PC-3 (cell line): ENCODE data around the gene SERAC1. TPM values are rescaled to one million over a fixed set of nuclear protein-coding genes. Genes with fewer than 3 reads are reported as not detected.
A peak's percentile ranks its signal among the peaks of the same experiment; 100 is the strongest.
"Not testable (repeated sequence)": the region's sequence is repeated elsewhere in the genome, so short reads cannot be mapped to it uniquely, and the experiment has no call there.

ENCODE experiments used
- ATAC-seq: fragments of 200-7000 bp; cut with Tn5 transposase; 2 replicates; pipeline ENCODE4 v1.9.1; 2020; ENCODE audit warnings: mild to moderate bottlenecking, moderate library complexity
- BruUV-seq: library from RNA; stranded (reverse); fragments of 400-500 nt; replicated peaks from 2 replicates; lab custom pipeline; 2021; lab: Mats Ljungman, UMichigan
- CTCF ChIA-PET: fragments of 300-600 bp; sonication (Branson Sonifier 250); formaldehyde crosslinking; loops from one replicate; lab custom pipeline; 2022; ENCODE audit warnings: antibody characterized with exemption; lab: Charles Lee
- POLR2A ChIA-PET: fragments of 300-600 bp; sonication (Branson Sonifier 250); formaldehyde crosslinking; loops from one replicate; lab custom pipeline; 2022; ENCODE audit warnings: antibody characterized with exemption; ENCODE audit not compliant: unreplicated experiment; lab: Charles Lee
- DNase-seq: peaks from one replicate; pipeline ENCODE4 v3.0.0-alpha.2; 2015
- H2AFZ ChIP-seq: fragments of 300-600 bp; sonication (generic); 2 replicates; pipeline ENCODE4 v1.6.0; 2016; ENCODE audit warnings: antibody characterized with exemption, low read length
- H3F3A ChIP-seq: fragments of 300-600 bp; sonication (generic); one replicate; pipeline ENCODE4 v1.6.0; 2017; ENCODE audit warnings: antibody characterized with exemption, low read length, control low read depth, mild to moderate bottlenecking; ENCODE audit not compliant: unreplicated experiment
- H3K27ac ChIP-seq: fragments of 300-600 bp; sonication (generic); 2 replicates; pipeline ENCODE4 v1.5.1; 2016; ENCODE audit warnings: mild to moderate bottlenecking, low read length
- H3K27me3 ChIP-seq: fragments of 300-600 bp; sonication (generic); 2 replicates; pipeline ENCODE4 v1.6.1; 2016; ENCODE audit warnings: low read length, mixed read lengths
- H3K36me3 ChIP-seq: fragments of 300-600 bp; sonication (generic); 2 replicates; pipeline ENCODE4 v1.6.1; 2016; ENCODE audit warnings: low read depth, mixed run types, low read length, mixed read lengths
- H3K4me1 ChIP-seq: fragments of 300-600 bp; sonication (generic); 2 replicates; pipeline ENCODE4 v1.5.1; 2016; ENCODE audit warnings: low read length; ENCODE audit not compliant: insufficient read depth
- H3K4me2 ChIP-seq: fragments of 300-600 bp; sonication (generic); 2 replicates; pipeline ENCODE4 v1.6.0; 2016; ENCODE audit warnings: low read length
- H3K4me3 ChIP-seq: fragments of 300-600 bp; sonication (generic); 2 replicates; pipeline ENCODE4 v1.5.1; 2016; ENCODE audit warnings: mild to moderate bottlenecking, low read length, mixed read lengths
- H3K79me2 ChIP-seq: fragments of 300-600 bp; sonication (generic); 2 replicates; pipeline ENCODE4 v1.6.1; 2017; ENCODE audit warnings: low read length, mixed read lengths
- H3K9ac ChIP-seq: fragments of 300-600 bp; sonication (generic); 2 replicates; pipeline ENCODE4 v1.6.0; 2016; ENCODE audit warnings: mild to moderate bottlenecking, low read length
- H3K9me2 ChIP-seq: fragments of 300-600 bp; sonication (generic); replicated peaks from 2 replicates; pipeline ENCODE4 v1.6.1; 2016; ENCODE audit warnings: mixed run types, low read length, mixed read lengths
- H3K9me3 ChIP-seq: fragments of 300-600 bp; sonication (generic); 2 replicates; pipeline ENCODE4 v1.6.1; 2016; ENCODE audit warnings: low read length, mixed read lengths
- H4K20me1 ChIP-seq: fragments of 300-600 bp; sonication (generic); 2 replicates; pipeline ENCODE4 v1.6.1; 2016; ENCODE audit warnings: low read length, mixed read lengths
- EZH2 ChIP-seq: fragments of 300-600 bp; sonication (generic); IDR thresholded peaks from one replicate; pipeline ENCODE4 v1.6.1; 2017; ENCODE audit warnings: antibody characterized with exemption, mild to moderate bottlenecking, low read length; ENCODE audit not compliant: unreplicated experiment
- EZH2phosphoT487 ChIP-seq: fragments of 300-600 bp; sonication (generic); IDR thresholded peaks from 2 replicates; pipeline ENCODE4 v1.6.1; 2018; ENCODE audit warnings: mild to moderate bottlenecking, antibody characterized with exemption, low read length, borderline replicate concordance
- intact Hi-C: fragments of 100-400 bp; cut with micrococcal nuclease; formaldehyde crosslinking; loops from 2 replicates; pipeline ENCODE4 v1.9.0; 2023
- total RNA-seq: library from RNA; depleted of rRNA; stranded (reverse); fragments of >200 nt; gene quantifications from 2 replicates; pipeline ENCODE4 v1.2.3, GENCODE V29; 2014
- TF ChIP-seq, protein P1 (sequence below): fragments of 300-600 bp; sonication (generic); conservative IDR thresholded peaks from 2 replicates; pipeline ENCODE4 v1.5.1; 2017; ENCODE audit warnings: antibody characterized with exemption, low read depth, mild to moderate bottlenecking, low read length

The SERAC1 gene
- total RNA-seq, 1 experiment from 2014 or later: 3.9 TPM

DNA sequence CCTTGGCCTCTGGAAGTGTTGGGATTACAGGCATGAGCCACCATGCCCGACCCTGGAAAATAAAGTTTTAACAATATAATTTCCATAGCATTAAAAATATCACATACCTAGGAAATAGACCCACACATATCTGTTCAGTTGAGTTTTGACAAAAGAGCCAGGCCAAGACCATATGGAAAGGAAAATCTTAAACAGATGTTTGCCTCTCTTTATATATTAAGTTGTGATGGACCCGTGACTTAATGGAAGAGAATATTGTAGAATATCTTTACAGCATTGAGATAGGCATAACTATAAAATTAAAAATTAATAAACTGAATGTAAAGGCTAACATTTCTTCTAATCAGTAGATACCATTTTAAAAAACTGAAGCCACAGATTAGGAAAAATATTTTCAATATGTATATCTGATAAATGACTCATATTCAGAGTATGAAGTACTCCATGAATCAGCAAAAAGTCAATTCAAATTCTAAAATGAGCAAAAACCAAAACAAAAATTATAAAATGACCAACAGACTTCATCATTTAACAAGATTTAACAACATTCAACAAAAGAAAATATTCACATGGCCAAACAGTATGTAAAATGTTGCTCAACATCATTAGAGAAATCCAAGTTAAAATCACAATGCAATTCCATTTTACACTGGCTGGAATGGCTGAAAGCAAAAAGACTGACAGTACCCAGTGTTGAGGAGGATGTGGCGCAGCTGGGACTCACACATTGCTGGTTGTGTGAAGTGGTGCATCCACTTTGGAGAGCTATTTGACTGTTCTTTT is 43.4 kb upstream of the SERAC1 start:
- intact Hi-C loops: no loop called here
- Histone ChIP-seq H2AFZ (peak overlapping the region; percentile 68), H3K4me3 (no peak overlapping the region), H3F3A (no peaks in the 10 kb centered on the region), H3K4me1 (peaks cover 22% of the 10 kb centered on the region), H3K27ac (peak overlapping the region; percentile 75), H3K79me2 (no peaks in the 10 kb centered on the region), H3K9me2 (no peaks in the 10 kb centered on the region), H3K9ac (no peak overlapping the region; the same call in 1 of the 2 replicates), H4K20me1 (no peaks in the 10 kb centered on the region), H3K4me2 (0 out of 2 replicates have a peak overlapping the region, but pooled peaks have one; percentile 31), H3K36me3 (no peaks in the 10 kb centered on the region), H3K9me3 (no peaks in the 10 kb centered on the region), H3K27me3 (no peaks in the 10 kb centered on the region)
- CTCF ChIA-PET: no interaction called here
- POLR2A ChIA-PET: interaction anchor here (0.6 kb wide), 1 partner anchor 399 kb away, joined by 13 read pairs; no protein-coding TSS in a partner anchor
- DNase-seq (peak; percentile 41), ATAC-seq (no peak)
- BruUV-seq: no TSS peak
- TF ChIP-seq EZH2 (no peak), EZH2phosphoT487 (no peak)
- TF ChIP-seq, protein P1, sequence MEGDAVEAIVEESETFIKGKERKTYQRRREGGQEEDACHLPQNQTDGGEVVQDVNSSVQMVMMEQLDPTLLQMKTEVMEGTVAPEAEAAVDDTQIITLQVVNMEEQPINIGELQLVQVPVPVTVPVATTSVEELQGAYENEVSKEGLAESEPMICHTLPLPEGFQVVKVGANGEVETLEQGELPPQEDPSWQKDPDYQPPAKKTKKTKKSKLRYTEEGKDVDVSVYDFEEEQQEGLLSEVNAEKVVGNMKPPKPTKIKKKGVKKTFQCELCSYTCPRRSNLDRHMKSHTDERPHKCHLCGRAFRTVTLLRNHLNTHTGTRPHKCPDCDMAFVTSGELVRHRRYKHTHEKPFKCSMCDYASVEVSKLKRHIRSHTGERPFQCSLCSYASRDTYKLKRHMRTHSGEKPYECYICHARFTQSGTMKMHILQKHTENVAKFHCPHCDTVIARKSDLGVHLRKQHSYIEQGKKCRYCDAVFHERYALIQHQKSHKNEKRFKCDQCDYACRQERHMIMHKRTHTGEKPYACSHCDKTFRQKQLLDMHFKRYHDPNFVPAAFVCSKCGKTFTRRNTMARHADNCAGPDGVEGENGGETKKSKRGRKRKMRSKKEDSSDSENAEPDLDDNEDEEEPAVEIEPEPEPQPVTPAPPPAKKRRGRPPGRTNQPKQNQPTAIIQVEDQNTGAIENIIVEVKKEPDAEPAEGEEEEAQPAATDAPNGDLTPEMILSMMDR: no peak

DNA sequence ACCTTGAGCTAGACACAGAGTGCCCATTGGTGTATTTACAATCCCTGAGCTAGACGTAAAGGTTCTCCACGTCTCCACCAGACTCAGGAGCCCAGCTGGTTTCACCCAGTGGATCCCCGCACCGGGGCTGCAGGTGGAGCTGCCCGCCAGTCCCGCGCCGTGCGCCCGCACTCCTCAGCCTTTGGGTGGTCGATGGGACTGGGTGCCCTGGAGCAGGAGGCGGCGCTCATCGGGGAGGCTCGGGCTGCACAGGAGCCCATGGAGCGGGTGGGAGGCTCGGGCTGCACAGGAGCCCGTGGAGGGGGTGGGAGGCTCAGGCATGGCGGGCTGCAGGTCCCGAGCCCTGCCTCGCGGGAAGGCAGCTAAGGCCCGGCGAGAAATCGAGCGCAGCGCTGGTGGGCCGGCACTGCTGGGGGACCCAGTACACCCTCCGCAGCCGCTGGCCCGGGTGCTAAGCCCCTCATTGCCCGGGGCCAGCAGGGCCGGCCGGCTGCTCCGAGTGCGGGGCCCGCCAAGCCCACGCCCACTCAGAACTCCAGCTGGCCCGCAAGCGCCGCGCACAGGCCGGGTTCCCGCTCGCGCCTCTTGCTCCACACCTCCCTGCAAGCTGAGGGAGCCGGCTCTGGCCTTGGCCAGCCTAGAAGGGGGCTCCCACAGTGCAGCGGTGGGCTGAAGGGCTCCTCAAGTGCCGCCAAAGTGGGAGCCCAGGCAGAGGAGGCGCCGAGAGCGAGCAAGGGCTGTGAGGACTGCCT is 41.7 kb upstream of the SERAC1 start:
- BruUV-seq, intact Hi-C loops, H3K4me3 ChIP-seq, ATAC-seq, CTCF ChIA-PET, H3K9me2 ChIP-seq, H3F3A ChIP-seq, H3K79me2 ChIP-seq, H3K9ac ChIP-seq, H3K9me3 ChIP-seq, H3K27ac ChIP-seq, POLR2A ChIA-PET, H3K27me3 ChIP-seq, H3K36me3 ChIP-seq, H2AFZ ChIP-seq, H4K20me1 ChIP-seq, H3K4me2 ChIP-seq, DNase-seq: not testable (repeated sequence)
- H3K4me1 ChIP-seq: peaks cover 22% of the 10 kb centered on the region

- H3K27ac ChIP-seq, CTCF ChIA-PET, H4K20me1 ChIP-seq, ATAC-seq, DNase-seq, intact Hi-C loops, H3F3A ChIP-seq, POLR2A ChIA-PET, H3K4me2 ChIP-seq, H3K9ac ChIP-seq, H3K79me2 ChIP-seq, H2AFZ ChIP-seq, H3K36me3 ChIP-seq, H3K9me2 ChIP-seq, BruUV-seq, H3K27me3 ChIP-seq, H3K9me3 ChIP-seq, H3K4me3 ChIP-seq: not testable (repeated sequence)
- peaks cover 19% of the 10 kb centered on the region for H3K4me1 ChIP-seq
Measured at GRCh38 chr6:158208226-158209030, 40.4 kb upstream of the SERAC1 start.
